ENCODE measurements around the gene ABT1. TPM values are rescaled to one million over a fixed set of nuclear protein-coding genes. Genes with fewer than 3 reads are reported as not detected.

The ABT1 gene
- total and polyA plus RNA-seq, 11 donors, result 7.1 to 12.0 (median 8.2) TPM

DNA sequence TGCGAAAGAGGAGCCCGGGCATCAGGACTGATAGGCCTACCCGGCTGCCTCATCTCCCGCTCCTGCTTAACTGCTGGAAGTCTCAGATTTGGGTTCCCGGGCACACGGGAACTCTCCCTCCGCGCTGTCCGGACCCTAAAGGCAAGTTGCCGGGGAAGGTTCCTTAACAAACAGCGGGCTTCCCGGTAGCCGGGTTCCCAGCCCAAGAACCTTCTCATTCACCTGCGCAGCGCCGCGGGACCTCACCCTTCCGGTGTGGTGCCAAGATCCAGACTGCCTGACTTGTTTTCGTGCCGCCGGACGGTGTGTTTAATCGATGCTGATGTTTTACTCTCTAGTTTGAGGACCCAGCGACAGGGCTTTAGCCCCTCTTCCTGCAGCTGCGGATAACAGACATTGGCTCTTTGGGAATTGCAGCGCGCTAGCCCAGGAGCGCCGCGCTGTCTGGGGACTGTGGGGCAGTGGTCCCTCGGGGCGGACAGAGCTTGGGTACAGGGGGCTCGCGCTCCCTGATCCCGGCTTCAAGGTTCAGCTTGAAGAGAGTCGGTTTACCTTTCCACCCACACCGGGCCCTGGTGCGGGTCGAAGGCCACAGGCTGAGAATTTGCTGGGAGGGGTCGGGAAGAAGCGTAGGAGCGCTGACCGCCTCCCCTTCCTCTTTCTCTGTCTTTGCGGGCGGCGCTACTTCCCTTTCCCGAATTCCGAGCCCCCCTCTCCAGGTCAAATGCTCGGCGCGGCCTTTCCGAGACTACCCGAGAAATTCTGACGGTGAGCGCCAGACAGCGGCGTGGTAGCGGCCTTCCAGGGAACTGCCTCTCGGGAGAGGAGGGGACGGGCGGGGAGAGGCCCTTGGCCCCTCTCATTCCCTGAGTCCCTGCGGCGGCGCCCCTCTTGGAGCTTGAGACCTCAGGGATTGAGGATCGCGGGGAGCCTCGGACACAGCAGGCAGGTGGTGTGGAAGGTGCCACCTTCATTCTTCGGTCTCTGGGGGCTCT, 17.2 kb downstream of the ABT1 start:
- ATAC-seq (no peak), DNase-seq (peak in 1 of 5 donors; percentile 37)
- Histone ChIP-seq H3K4me3 (peak overlapping the region; percentile 10 to 53 (median 44)), H3K9me3 (peaks cover 0 to 14% (median 0%) of the 10 kb centered on the region in 12 donors), H3K4me1 (peaks cover 0 to 15% (median 11%) of the 10 kb centered on the region in 12 donors), H3K27me3 (peaks cover 11 to 59% (median 37%) of the 10 kb centered on the region in 9 donors), H3K36me3 (no peaks in the 10 kb centered on the region), H3K27ac (no peak overlapping the region)
- WGBS, 4 donors, result 2% methylated on average over 44 to 68 of the region's 68 CpGs
- TF ChIP-seq POLR2A (IDR thresholded peaks at IDR 0.05), result no peak
- TF ChIP-seq, protein P1, sequence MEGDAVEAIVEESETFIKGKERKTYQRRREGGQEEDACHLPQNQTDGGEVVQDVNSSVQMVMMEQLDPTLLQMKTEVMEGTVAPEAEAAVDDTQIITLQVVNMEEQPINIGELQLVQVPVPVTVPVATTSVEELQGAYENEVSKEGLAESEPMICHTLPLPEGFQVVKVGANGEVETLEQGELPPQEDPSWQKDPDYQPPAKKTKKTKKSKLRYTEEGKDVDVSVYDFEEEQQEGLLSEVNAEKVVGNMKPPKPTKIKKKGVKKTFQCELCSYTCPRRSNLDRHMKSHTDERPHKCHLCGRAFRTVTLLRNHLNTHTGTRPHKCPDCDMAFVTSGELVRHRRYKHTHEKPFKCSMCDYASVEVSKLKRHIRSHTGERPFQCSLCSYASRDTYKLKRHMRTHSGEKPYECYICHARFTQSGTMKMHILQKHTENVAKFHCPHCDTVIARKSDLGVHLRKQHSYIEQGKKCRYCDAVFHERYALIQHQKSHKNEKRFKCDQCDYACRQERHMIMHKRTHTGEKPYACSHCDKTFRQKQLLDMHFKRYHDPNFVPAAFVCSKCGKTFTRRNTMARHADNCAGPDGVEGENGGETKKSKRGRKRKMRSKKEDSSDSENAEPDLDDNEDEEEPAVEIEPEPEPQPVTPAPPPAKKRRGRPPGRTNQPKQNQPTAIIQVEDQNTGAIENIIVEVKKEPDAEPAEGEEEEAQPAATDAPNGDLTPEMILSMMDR (IDR thresholded peaks at IDR 0.05), result no peak
- intact Hi-C loops (cut with DNase I), result loop anchor here in 1 of 10 donors (10.0 kb wide), 1 partner anchor 1451 kb away; no protein-coding TSS in a partner anchor

DNA sequence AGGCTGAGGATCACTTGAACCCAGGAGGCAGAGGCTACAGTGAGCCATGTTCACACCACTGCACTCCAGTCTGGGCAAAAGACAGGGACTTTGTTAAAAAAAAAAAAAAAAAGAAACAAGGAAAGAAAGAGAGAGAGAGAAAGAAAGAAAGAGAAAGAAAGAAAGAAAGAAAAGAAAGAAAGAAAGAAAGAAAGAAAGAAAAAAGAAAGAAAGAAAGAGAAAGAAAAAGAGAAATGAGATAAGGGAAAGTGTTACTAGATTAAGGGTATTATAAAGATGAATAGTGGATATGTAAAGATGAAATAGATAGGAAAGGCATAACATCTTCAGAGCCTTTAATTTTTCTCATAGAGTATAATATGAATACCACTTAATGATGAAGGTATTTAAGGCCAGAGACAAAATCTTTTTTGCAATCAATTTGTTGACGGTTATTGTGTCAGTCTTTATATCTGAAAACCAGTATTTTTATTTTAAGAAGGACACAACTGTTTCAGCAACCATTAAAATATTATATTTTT, 26.6 kb downstream of the ABT1 start:
- TF ChIP-seq POLR2A (IDR thresholded peaks at IDR 0.05), result no peak
- TF ChIP-seq, protein P1 (IDR thresholded peaks at IDR 0.05), result no peak
- peaks cover 0 to 7% (median 1%) of the 10 kb centered on the region in 12 donors for H3K9me3 ChIP-seq
- DNase-seq, result no peak
- intact Hi-C loops (cut with DNase I), result no loop called here
- 0 to 44% (median 0%) methylated on average over 1 of the region's 1 CpG for WGBS, 4 donors
- ATAC-seq, result no peak
- H3K27ac ChIP-seq, result no peak overlapping the region
- H3K36me3 ChIP-seq, result no peaks in the 10 kb centered on the region
- H3K4me1 ChIP-seq, result no peaks in the 10 kb centered on the region
- H3K4me3 ChIP-seq, result no peak overlapping the region
- H3K27me3 ChIP-seq, result peaks cover 0 to 4% (median 0%) of the 10 kb centered on the region in 9 donors

DNA sequence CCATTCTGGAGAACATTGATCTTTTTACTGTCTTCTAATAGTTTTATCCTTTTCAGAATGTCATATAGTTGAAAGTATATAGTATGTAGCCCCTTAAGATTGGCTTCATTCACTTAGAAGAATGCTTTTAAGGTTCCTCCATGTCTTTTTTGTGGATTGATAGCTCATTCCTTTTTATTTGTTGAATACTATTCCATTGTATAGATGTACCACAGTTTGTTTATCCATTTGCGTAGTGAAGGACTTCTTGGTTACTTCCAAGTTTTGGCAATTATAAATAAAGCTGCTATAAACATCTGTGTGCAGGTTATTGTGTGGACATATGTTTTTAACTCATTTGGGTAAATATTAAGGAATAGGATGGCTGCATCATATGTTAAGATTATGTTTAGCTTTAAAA, 27.8 kb downstream of the ABT1 start:
- ATAC-seq (no peak), DNase-seq (no peak)
- H3K4me3 ChIP-seq, result no peak overlapping the region
- no peak overlapping the region for H3K27ac ChIP-seq
- TF ChIP-seq, protein P1 (IDR thresholded peaks at IDR 0.05), result no peak
- TF ChIP-seq POLR2A (IDR thresholded peaks at IDR 0.05), result no peak
- H3K27me3 ChIP-seq, result peaks cover 0 to 4% (median 0%) of the 10 kb centered on the region in 9 donors
- H3K36me3 ChIP-seq, result no peaks in the 10 kb centered on the region
- WGBS, 4 donors, result 90 to 98% (median 93%) methylated on average over 1 of the region's 1 CpG
- intact Hi-C loops (cut with DNase I), result no loop called here
- no peaks in the 10 kb centered on the region for H3K4me1 ChIP-seq
- peaks cover 0 to 7% (median 1%) of the 10 kb centered on the region in 12 donors for H3K9me3 ChIP-seq

DNA sequence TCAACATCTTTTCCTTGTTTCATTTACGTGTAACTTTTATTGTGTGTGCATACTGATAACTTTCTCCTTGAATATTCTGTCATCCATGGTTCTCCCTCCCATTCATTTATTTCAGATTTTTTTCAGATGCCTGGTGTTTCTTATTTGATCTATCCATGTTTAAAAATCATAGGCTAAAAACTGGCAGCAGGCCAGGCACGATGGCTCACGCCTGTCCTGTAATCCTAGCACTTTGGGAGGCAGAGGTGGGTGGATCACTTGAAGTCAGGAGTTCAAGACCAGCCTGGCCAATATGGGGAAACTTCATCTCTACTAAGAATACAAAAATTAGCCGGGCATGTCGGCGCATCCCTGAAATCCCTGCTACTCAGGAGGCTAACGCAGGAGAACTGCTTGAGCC, 31.1 kb downstream of the ABT1 start:
- DNase-seq, result no peak
- intact Hi-C loops (cut with DNase I), result no loop called here
- whole genome bisulfite sequencing, 4 donors, result 77 to 83% (median 81%) methylated on average over 7 of the region's 7 CpGs

More for the DNA sequence above, 31.1 kb downstream of the ABT1 start:
- TF ChIP-seq, protein P1 (IDR thresholded peaks at IDR 0.05), result no peak
- no peak for TF ChIP-seq POLR2A (IDR thresholded peaks at IDR 0.05)
- H3K4me1 ChIP-seq, result no peaks in the 10 kb centered on the region
- no peaks in the 10 kb centered on the region for H3K36me3 ChIP-seq
- no peak overlapping the region for H3K4me3 ChIP-seq
- H3K9me3 ChIP-seq, result peaks cover 0 to 7% (median 1%) of the 10 kb centered on the region in 12 donors
- H3K27ac ChIP-seq, result no peak overlapping the region
- no peak for ATAC-seq
- H3K27me3 ChIP-seq, result no peaks in the 10 kb centered on the region

All from heart left ventricle (tissue), 16 donors.